ENCODE results near the gene ANKLE1. TPM values are rescaled to one million over a fixed set of nuclear protein-coding genes. Genes with fewer than 3 reads are reported as not detected.

Gene ANKLE1
- total RNA-seq, 1 experiment from 2014 or later = 16.5 TPM

DNA sequence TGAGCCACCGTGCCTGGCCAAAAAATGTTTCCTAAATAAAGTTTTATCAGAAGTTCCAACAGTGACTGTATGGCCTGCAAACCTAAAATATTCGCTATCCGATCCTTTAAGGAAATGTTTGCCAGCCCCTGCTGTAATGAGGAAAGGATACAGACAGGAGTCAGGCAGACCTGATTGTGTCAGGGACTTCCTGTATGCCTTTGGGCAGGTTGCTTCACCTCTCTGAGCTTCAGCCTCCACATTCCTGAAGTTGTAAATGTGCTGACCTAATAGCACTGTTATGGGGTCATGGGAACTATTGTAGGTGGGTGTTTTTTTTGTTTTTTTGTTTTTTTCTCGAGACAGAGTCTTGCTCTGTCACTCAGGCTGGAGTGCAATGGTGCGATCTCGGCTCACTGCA is 15.3 kb downstream of the ANKLE1 start:
- Histone ChIP-seq H4K20me1 (ENCODE audit: control insufficient read depth, insufficient read depth, insufficient read length) (no peaks in the 10 kb centered on the region), H2AK5ac (ENCODE audit: insufficient read length, low read length) (no peak overlapping the region), H3K56ac (ENCODE audit: insufficient read length, low read depth, low read length) (no peak overlapping the region), H4K91ac (ENCODE audit: insufficient read length, low read depth, low read length) (no peak overlapping the region), H3K23me2 (ENCODE audit: insufficient read length, low read depth, low read length, poor library complexity, severe bottlenecking) (no peaks in the 10 kb centered on the region), H3K27me3 (ENCODE audit: insufficient read depth, low read length) (no peaks in the 10 kb centered on the region), H2BK5ac (ENCODE audit: insufficient read length, low read length) (no peak overlapping the region), H2AFZ (ENCODE audit: low read length) (no peak overlapping the region), H3K18ac (ENCODE audit: insufficient read length, low read depth, low read length) (no peak overlapping the region), H4K8ac (replicated peaks; ENCODE audit: insufficient read length, low read depth, low read length) (no peak overlapping the region), H3K9me3 (ENCODE audit: control insufficient read depth, low read depth, low read length) (no peaks in the 10 kb centered on the region), H3K23ac (ENCODE audit: insufficient read length, low read depth, low read length) (no peak overlapping the region), H3K79me2 (ENCODE audit: insufficient read depth, low read length) (no peaks in the 10 kb centered on the region), H3K4me2 (ENCODE audit: insufficient read depth, insufficient read length, low read length) (no peak overlapping the region), H2BK120ac (ENCODE audit: low read depth, low read length, poor library complexity, severe bottlenecking) (no peak overlapping the region), H4K5ac (ENCODE audit: insufficient read length, low read depth, low read length) (no peak overlapping the region), H2BK20ac (ENCODE audit: low read depth, low read length, poor library complexity, severe bottlenecking) (no peak overlapping the region), H3K79me1 (ENCODE audit: insufficient read depth, low read depth, low read length, poor library complexity, severe bottlenecking) (no peaks in the 10 kb centered on the region), H3K9ac (ENCODE audit: extremely low read depth, insufficient read length, low read length) (no peak overlapping the region), H2BK15ac (ENCODE audit: low read depth, low read length) (no peak overlapping the region), H3K27ac (ENCODE audit: insufficient read length, low read depth, low read length) (no peak overlapping the region), H2BK12ac (ENCODE audit: insufficient read length, low read depth, low read length) (no peak overlapping the region), H3K4me1 (ENCODE audit: insufficient read depth, low read length) (no peaks in the 10 kb centered on the region; the same call in 1 of the 2 replicates), H3K14ac (ENCODE audit: insufficient read depth, low read length) (no peak overlapping the region), H3T11ph (ENCODE audit: low read length) (no peak overlapping the region), H3K4ac (ENCODE audit: low read depth, low read length) (no peak overlapping the region)
- peaks cover 20 to 34% (median 28%) of the 10 kb centered on the region in 3 experiments for H3K36me3 Mint-ChIP-seq (ENCODE audit: insufficient read depth in 1 of 3, low read depth in 3 of 3)
- H3K9me3 Mint-ChIP-seq = peaks cover 4% of the 10 kb centered on the region in 2 experiments; a peak in 3 of 5 replicates
- H3K27ac Mint-ChIP-seq = peak overlapping the region in 2 of 3 experiments; percentile 58 to 68; a peak in 1 of 7 replicates
- TF ChIP-seq, protein P1, sequence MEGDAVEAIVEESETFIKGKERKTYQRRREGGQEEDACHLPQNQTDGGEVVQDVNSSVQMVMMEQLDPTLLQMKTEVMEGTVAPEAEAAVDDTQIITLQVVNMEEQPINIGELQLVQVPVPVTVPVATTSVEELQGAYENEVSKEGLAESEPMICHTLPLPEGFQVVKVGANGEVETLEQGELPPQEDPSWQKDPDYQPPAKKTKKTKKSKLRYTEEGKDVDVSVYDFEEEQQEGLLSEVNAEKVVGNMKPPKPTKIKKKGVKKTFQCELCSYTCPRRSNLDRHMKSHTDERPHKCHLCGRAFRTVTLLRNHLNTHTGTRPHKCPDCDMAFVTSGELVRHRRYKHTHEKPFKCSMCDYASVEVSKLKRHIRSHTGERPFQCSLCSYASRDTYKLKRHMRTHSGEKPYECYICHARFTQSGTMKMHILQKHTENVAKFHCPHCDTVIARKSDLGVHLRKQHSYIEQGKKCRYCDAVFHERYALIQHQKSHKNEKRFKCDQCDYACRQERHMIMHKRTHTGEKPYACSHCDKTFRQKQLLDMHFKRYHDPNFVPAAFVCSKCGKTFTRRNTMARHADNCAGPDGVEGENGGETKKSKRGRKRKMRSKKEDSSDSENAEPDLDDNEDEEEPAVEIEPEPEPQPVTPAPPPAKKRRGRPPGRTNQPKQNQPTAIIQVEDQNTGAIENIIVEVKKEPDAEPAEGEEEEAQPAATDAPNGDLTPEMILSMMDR (conservative IDR thresholded peaks at IDR 0.05) = no peak
- no peaks in the 10 kb centered on the region for H3K27me3 Mint-ChIP-seq (ENCODE audit: low read depth)
- H3K4me1 Mint-ChIP-seq = peaks cover 5 to 15% of the 10 kb centered on the region in 2 experiments
- WGBS (ENCODE audit: extremely low coverage, insufficient read length, low lambda C conversion rate) = no CpG with 5 or more reads among the region's 6 CpGs
- H3K4me3 Mint-ChIP-seq = no peak overlapping the region
- DNase-seq = no peak

Data from H9 (cell line).